K562 (cell line): ENCODE data around the gene ODF4. TPM values are rescaled to one million over a fixed set of nuclear protein-coding genes. Genes with fewer than 3 reads are reported as not detected.
A peak's percentile ranks its signal among the peaks of the same experiment; 100 is the strongest.

ENCODE experiments used
- GATAD2B ChIP-seq: fragments of 450-650 bp; IDR thresholded peaks from 2 replicates; pipeline ENCODE4 v1.6.1; 2017; ENCODE audit warnings: mild to moderate bottlenecking, borderline replicate concordance
- MED1 ChIP-seq: sonication (generic); formaldehyde crosslinking; IDR thresholded peaks from 2 replicates; pipeline ENCODE4 v1.8.1; 2023; ENCODE audit warnings: missing genetic modification reagents, borderline replicate concordance
- PHF21A ChIP-seq: fragments of 450-650 bp; IDR thresholded peaks from 2 replicates; pipeline ENCODE4 v1.6.1; 2017; ENCODE audit warnings: low read depth, borderline replicate concordance
- SIX5 ChIP-seq, 2 experiments: IDR thresholded peaks; 2 replicates each; pipeline ENCODE4 v1.6.1; 2011; ENCODE audit warnings: low read length in 2 of 2, borderline replicate concordance in 1 of 2, low read depth in 1 of 2, mild to moderate bottlenecking in 1 of 2, moderate library complexity in 1 of 2; ENCODE audit not compliant: insufficient read depth in 1 of 2
- TBL1XR1 ChIP-seq, 2 experiments: IDR thresholded peaks; 2 replicates each; pipeline ENCODE4 v1.6.1; 2012; ENCODE audit warnings: improper control_type of control experiment in 2 of 2, low read length in 2 of 2, mild to moderate bottlenecking in 1 of 2
- TCF7L2 ChIP-seq: fragments of 150-350 bp; IDR thresholded peaks from 2 replicates; pipeline ENCODE4 v1.6.1; 2016; ENCODE audit warnings: low read depth, mild to moderate bottlenecking, low read length, moderate library complexity
- ZNF436 ChIP-seq: fragments of 250-450, 450-650 bp; sonication (Bioruptor Pico); formaldehyde crosslinking; IDR thresholded peaks from 2 replicates; pipeline ENCODE4 v1.7.0; 2020; ENCODE audit warnings: mild to moderate bottlenecking
- ZNF644 ChIP-seq: fragments of 200-800 bp; sonication (Bioruptor generic); IDR thresholded peaks from 2 replicates; pipeline ENCODE4 v1.6.1; 2016; ENCODE audit warnings: low read depth, missing genetic modification characterization, missing compliant biosample characterization
- polyA plus RNA-seq, 8 experiments: library from polyadenylated mRNA; depleted of rRNA in 4 of 8; stranded (reverse) in 5 of 8; unstranded in 3 of 8; fragments of >200 nt; fragmentation: Nextera tagmentation in 2 of 8; fragmentation: Illumina TruSeq in 1 of 8; extraction: Ambion mirVana in 2 of 8; extraction: Trizol in 1 of 8; gene quantifications; 2 replicates each; pipeline versions ENCODE4 v1.2.1 to v1.2.3, GENCODE V29; 2011 to 2014; ENCODE audit warnings: inconsistent platforms in 1 of 8, missing spikeins in 1 of 8
- total RNA-seq, 7 experiments: library from RNA; depleted of rRNA in 6 of 7; stranded (reverse); fragments of >200 nt in 6 of 7; fragmentation: Illumina TruSeq in 2 of 7; extraction: Trizol in 2 of 7; gene quantifications; 2 replicates each; pipeline versions ENCODE4 v1.2.1 to v1.2.3, GENCODE V29; 2011 to 2021; ENCODE audit warnings: low replicate concordance in 1 of 7
- TF ChIP-seq, protein P1 (sequence below): sonication (generic); formaldehyde crosslinking; IDR thresholded peaks from 2 replicates; pipeline ENCODE4 v1.8.0; 2022; ENCODE audit warnings: mild to moderate bottlenecking, missing genetic modification reagents
- TF ChIP-seq, protein P2 (sequence below): sonication (generic); formaldehyde crosslinking; IDR thresholded peaks from 2 replicates; pipeline ENCODE4 v1.4.0; 2020; ENCODE audit warnings: mild to moderate bottlenecking, missing genetic modification reagents
- TF ChIP-seq, protein P3 (sequence below), 2 experiments: fragments of 450-650 bp; conservative IDR thresholded peaks; 2 replicates each; pipeline ENCODE4 v1.6.1; 2017; ENCODE audit warnings: mild to moderate bottlenecking in 2 of 2, moderate library complexity in 2 of 2
- TF ChIP-seq, protein P4 (sequence below): conservative IDR thresholded peaks from 2 replicates; pipeline ENCODE4 v1.6.1; 2011; ENCODE audit warnings: low read depth, mild to moderate bottlenecking, low read length; ENCODE audit not compliant: control insufficient read depth
- TF ChIP-seq, protein P5 (sequence below): fragments of 250-450 bp; sonication (Bioruptor Pico); IDR thresholded peaks from 2 replicates; pipeline ENCODE4 v1.5.0; 2021; ENCODE audit warnings: mild to moderate bottlenecking, borderline replicate concordance

The ODF4 gene
- total and polyA plus RNA-seq, 9 of the 15 experiments (the other 6 are each of a cell fraction or from before 2014, with no cell fraction given), result not detected

DNA sequence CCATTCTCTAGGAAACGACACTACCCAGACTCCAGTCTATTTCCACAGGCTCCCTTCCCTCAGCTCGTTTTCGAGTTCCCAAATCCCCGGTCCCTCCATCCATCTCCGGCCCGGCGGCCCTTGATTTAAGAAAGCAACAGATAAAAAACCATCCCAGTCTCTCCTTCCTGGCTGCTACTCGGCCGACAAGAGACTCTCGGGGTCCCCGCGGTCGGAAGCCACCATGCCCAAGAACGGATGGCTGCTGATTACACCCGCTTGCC is 43.2 kb downstream of the ODF4 start (continued):
- TF ChIP-seq, protein P1, sequence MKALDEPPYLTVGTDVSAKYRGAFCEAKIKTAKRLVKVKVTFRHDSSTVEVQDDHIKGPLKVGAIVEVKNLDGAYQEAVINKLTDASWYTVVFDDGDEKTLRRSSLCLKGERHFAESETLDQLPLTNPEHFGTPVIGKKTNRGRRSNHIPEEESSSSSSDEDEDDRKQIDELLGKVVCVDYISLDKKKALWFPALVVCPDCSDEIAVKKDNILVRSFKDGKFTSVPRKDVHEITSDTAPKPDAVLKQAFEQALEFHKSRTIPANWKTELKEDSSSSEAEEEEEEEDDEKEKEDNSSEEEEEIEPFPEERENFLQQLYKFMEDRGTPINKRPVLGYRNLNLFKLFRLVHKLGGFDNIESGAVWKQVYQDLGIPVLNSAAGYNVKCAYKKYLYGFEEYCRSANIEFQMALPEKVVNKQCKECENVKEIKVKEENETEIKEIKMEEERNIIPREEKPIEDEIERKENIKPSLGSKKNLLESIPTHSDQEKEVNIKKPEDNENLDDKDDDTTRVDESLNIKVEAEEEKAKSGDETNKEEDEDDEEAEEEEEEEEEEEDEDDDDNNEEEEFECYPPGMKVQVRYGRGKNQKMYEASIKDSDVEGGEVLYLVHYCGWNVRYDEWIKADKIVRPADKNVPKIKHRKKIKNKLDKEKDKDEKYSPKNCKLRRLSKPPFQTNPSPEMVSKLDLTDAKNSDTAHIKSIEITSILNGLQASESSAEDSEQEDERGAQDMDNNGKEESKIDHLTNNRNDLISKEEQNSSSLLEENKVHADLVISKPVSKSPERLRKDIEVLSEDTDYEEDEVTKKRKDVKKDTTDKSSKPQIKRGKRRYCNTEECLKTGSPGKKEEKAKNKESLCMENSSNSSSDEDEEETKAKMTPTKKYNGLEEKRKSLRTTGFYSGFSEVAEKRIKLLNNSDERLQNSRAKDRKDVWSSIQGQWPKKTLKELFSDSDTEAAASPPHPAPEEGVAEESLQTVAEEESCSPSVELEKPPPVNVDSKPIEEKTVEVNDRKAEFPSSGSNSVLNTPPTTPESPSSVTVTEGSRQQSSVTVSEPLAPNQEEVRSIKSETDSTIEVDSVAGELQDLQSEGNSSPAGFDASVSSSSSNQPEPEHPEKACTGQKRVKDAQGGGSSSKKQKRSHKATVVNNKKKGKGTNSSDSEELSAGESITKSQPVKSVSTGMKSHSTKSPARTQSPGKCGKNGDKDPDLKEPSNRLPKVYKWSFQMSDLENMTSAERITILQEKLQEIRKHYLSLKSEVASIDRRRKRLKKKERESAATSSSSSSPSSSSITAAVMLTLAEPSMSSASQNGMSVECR, result peak; percentile 50; the same call in 1 of the 2 replicates
- no peak for TF ChIP-seq TBL1XR1 (IDR thresholded peaks at IDR 0.05; ENCODE audit: low read length in 2 of 2)
- no peak for TF ChIP-seq PHF21A
- no peak for TF ChIP-seq SIX5 (IDR thresholded peaks at IDR 0.05; ENCODE audit: borderline replicate concordance in 1 of 2, insufficient read depth in 1 of 2, low read depth in 1 of 2, low read length in 2 of 2)
- no peak for TF ChIP-seq ZNF644 (tag)
- TF ChIP-seq GATAD2B, result no peak
- TF ChIP-seq TCF7L2, result no peak
- no peak for TF ChIP-seq ZNF436 (CRISPR knock-in tag)
- TF ChIP-seq, protein P2, sequence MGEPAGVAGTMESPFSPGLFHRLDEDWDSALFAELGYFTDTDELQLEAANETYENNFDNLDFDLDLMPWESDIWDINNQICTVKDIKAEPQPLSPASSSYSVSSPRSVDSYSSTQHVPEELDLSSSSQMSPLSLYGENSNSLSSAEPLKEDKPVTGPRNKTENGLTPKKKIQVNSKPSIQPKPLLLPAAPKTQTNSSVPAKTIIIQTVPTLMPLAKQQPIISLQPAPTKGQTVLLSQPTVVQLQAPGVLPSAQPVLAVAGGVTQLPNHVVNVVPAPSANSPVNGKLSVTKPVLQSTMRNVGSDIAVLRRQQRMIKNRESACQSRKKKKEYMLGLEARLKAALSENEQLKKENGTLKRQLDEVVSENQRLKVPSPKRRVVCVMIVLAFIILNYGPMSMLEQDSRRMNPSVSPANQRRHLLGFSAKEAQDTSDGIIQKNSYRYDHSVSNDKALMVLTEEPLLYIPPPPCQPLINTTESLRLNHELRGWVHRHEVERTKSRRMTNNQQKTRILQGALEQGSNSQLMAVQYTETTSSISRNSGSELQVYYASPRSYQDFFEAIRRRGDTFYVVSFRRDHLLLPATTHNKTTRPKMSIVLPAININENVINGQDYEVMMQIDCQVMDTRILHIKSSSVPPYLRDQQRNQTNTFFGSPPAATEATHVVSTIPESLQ (CRISPR knock-in tag), result no peak
- TF ChIP-seq, protein P3, sequence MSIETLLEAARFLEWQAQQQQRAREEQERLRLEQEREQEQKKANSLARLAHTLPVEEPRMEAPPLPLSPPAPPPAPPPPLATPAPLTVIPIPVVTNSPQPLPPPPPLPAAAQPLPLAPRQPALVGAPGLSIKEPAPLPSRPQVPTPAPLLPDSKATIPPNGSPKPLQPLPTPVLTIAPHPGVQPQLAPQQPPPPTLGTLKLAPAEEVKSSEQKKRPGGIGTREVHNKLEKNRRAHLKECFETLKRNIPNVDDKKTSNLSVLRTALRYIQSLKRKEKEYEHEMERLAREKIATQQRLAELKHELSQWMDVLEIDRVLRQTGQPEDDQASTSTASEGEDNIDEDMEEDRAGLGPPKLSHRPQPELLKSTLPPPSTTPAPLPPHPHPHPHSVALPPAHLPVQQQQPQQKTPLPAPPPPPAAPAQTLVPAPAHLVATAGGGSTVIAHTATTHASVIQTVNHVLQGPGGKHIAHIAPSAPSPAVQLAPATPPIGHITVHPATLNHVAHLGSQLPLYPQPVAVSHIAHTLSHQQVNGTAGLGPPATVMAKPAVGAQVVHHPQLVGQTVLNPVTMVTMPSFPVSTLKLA (conservative IDR thresholded peaks at IDR 0.05), result no peak
- TF ChIP-seq, protein P4, sequence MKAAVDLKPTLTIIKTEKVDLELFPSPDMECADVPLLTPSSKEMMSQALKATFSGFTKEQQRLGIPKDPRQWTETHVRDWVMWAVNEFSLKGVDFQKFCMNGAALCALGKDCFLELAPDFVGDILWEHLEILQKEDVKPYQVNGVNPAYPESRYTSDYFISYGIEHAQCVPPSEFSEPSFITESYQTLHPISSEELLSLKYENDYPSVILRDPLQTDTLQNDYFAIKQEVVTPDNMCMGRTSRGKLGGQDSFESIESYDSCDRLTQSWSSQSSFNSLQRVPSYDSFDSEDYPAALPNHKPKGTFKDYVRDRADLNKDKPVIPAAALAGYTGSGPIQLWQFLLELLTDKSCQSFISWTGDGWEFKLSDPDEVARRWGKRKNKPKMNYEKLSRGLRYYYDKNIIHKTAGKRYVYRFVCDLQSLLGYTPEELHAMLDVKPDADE, result 0 out of 2 replicates have a peak, but pooled peaks have one; percentile 32
- TF ChIP-seq, protein P5, sequence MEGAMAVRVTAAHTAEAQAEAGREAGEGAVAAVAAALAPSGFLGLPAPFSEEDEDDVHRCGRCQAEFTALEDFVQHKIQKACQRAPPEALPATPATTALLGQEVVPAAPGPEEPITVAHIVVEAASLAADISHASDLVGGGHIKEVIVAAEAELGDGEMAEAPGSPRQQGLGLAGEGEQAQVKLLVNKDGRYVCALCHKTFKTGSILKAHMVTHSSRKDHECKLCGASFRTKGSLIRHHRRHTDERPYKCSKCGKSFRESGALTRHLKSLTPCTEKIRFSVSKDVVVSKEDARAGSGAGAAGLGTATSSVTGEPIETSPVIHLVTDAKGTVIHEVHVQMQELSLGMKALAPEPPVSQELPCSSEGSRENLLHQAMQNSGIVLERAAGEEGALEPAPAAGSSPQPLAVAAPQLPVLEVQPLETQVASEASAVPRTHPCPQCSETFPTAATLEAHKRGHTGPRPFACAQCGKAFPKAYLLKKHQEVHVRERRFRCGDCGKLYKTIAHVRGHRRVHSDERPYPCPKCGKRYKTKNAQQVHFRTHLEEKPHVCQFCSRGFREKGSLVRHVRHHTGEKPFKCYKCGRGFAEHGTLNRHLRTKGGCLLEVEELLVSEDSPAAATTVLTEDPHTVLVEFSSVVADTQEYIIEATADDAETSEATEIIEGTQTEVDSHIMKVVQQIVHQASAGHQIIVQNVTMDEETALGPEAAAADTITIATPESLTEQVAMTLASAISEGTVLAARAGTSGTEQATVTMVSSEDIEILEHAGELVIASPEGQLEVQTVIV, result no peak
- no peak for TF ChIP-seq MED1 (CRISPR knock-in tag)
